Endothelial cell of umbilical vein (primary cell): ENCODE measurements around the gene CHIT1.

Experiments
- CTCF ChIP-seq, 2 donors: IDR thresholded peaks; 1 replicate in 1 of 2; 2 replicates in 1 of 2; pipeline ENCODE4 v1.5.1; 2011; ENCODE audit warnings: low read length in 2 of 2, mild to moderate bottlenecking in 2 of 2, moderate library complexity in 2 of 2, control low read depth in 1 of 2, inconsistent platforms in 1 of 2, low read depth in 1 of 2; ENCODE audit not compliant: insufficient read depth in 1 of 2; ENCODE audit errors: extremely low read depth in 1 of 2
- JUN ChIP-seq: IDR thresholded peaks from 2 replicates; pipeline ENCODE4 v1.6.1; 2011; ENCODE audit warnings: borderline replicate concordance, low read depth; ENCODE audit not compliant: insufficient read length, insufficient read depth
- MAX ChIP-seq: IDR thresholded peaks from 2 replicates; pipeline ENCODE4 v1.6.1; 2011; ENCODE audit not compliant: insufficient read depth, insufficient read length
- POLR2A ChIP-seq: IDR thresholded peaks from 2 replicates; pipeline ENCODE4 v1.6.1; 2012; ENCODE audit warnings: low read depth, mild to moderate bottlenecking, control low read depth, low read length
- POLR2AphosphoS5 ChIP-seq: IDR thresholded peaks from 2 replicates; pipeline ENCODE4 v1.6.1; 2012; ENCODE audit warnings: low read depth, mild to moderate bottlenecking, control low read depth, low read length, moderate library complexity; ENCODE audit not compliant: insufficient read depth

- TF ChIP-seq POLR2AphosphoS5 (no peak), CTCF (IDR thresholded peaks at IDR 0.05; ENCODE audit: extremely low read depth in 1 of 2, insufficient read depth in 1 of 2, low read depth in 1 of 2, low read length in 2 of 2) (no peak), POLR2A (no peak), MAX (no peak), JUN (no peak)
Measured at GRCh38 chr1:203215573-203215972, 13.9 kb downstream of the CHIT1 start.
